HepG2 (cell line): ENCODE measurements around the gene NBPF3. TPM values are rescaled to one million over a fixed set of nuclear protein-coding genes. Genes with fewer than 3 reads are reported as not detected.

Experiments
- ATAC-seq: fragments of 200-7000 bp; cut with Tn5 transposase; 3 replicates; pipeline ENCODE4 v1.9.1; 2020; ENCODE audit warnings: mild to moderate bottlenecking, moderate library complexity
- BruUV-seq: library from RNA; stranded (reverse); fragments of 400-500 nt; replicated peaks from 2 replicates; lab custom pipeline; 2021; lab: Mats Ljungman, UMichigan
- CTCF ChIA-PET: fragments of 300-600 bp; formaldehyde crosslinking; extraction: SDS; loops from one replicate; lab custom pipeline; 2021; ENCODE audit warnings: low total read pairs, inconsistent platforms, low intra/inter-chr PET ratio; lab: Yijun Ruan, JAX
- POLR2A ChIA-PET: fragments of 350-600 bp; sonication (Branson Sonifier 250); formaldehyde crosslinking; loops from one replicate; lab custom pipeline; 2020; ENCODE audit warnings: antibody characterized with exemption, inconsistent platforms; lab: Yijun Ruan, JAX
- DNase-seq: peaks from one replicate; pipeline ENCODE4 v3.0.0-alpha.2; 2015; ENCODE audit warnings: low spot score
- FAIRE-seq: peaks from 3 replicates; lab custom pipeline; 2011; peaks lifted over from hg19 to GRCh38; lab: Jason Lieb, UNC
- H2AFZ ChIP-seq: one replicate; pipeline ENCODE4 v1.6.1; 2011; ENCODE audit warnings: low read length, inconsistent platforms
- H3K27ac ChIP-seq: fragments of 300-600 bp; 3 replicates; pipeline ENCODE4 v1.8.0; 2011; ENCODE audit warnings: mixed run types, mild to moderate bottlenecking, mixed read lengths, low read length, inconsistent platforms; ENCODE audit not compliant: insufficient read depth; ENCODE audit errors: extremely low read length
- H3K27me3 ChIP-seq, 2 experiments: fragments of 200-600 bp in 1 of 2; 2 replicates in 1 of 2; 3 replicates in 1 of 2; pipeline versions ENCODE4 v1.6.0 to v1.8.0; 2011; ENCODE audit warnings: low read length in 2 of 2, mild to moderate bottlenecking in 2 of 2, moderate library complexity in 2 of 2, inconsistent platforms in 1 of 2; ENCODE audit not compliant: insufficient read depth in 2 of 2, control insufficient read depth in 1 of 2
- H3K36me3 ChIP-seq, 2 experiments: fragments of 200-600 bp in 1 of 2; replicated peaks in 1 of 2; 2 replicates in 1 of 2; 3 replicates in 1 of 2; pipeline versions ENCODE4 v1.5.1 to v1.8.0; 2011; ENCODE audit warnings: low read length in 2 of 2, inconsistent platforms in 1 of 2; ENCODE audit not compliant: insufficient read depth in 2 of 2, control insufficient read depth in 1 of 2
- H3K4me1 ChIP-seq: 2 replicates; pipeline ENCODE4 v1.5.1; 2012; ENCODE audit warnings: low read length, inconsistent platforms; ENCODE audit not compliant: insufficient read depth
- H3K4me2 ChIP-seq: 2 replicates; pipeline ENCODE4 v1.6.0; 2011; ENCODE audit warnings: low read depth, low read length, inconsistent platforms
- H3K4me3 ChIP-seq, 3 experiments: fragments of 200-600 bp in 1 of 3; sonication (generic), shearing (Covaris generic) in 1 of 3; replicated peaks in 1 of 3; 2 replicates each; pipeline ENCODE4 v1.5.1; 2011 to 2016; ENCODE audit warnings: low read length in 3 of 3, inconsistent platforms in 2 of 3, low read depth in 2 of 3, mild to moderate bottlenecking in 2 of 3, control low read depth in 1 of 3, mixed read lengths in 1 of 3; ENCODE audit not compliant: insufficient read depth in 1 of 3
- H3K79me2 ChIP-seq: one replicate; pipeline ENCODE4 v1.6.1; 2011; ENCODE audit warnings: low read length, inconsistent platforms; ENCODE audit not compliant: insufficient read depth
- H3K9ac ChIP-seq: 2 replicates; pipeline ENCODE4 v1.6.0; 2011; ENCODE audit warnings: mild to moderate bottlenecking, low read depth, low read length, inconsistent platforms; ENCODE audit not compliant: insufficient read depth
- H3K9me3 ChIP-seq: 2 replicates; pipeline ENCODE4 v1.5.1; 2012; ENCODE audit warnings: mild to moderate bottlenecking, low read length
- H4K20me1 ChIP-seq: 2 replicates; pipeline ENCODE4 v1.6.0; 2011; ENCODE audit warnings: inconsistent platforms, mild to moderate bottlenecking, low read length, moderate library complexity; ENCODE audit not compliant: insufficient read depth
- ADNP ChIP-seq: sonication (generic); formaldehyde crosslinking; IDR thresholded peaks from 2 replicates; pipeline ENCODE4 v1.4.0; 2020; ENCODE audit warnings: missing genetic modification reagents
- GATAD1 ChIP-seq: IDR thresholded peaks from 2 replicates; pipeline ENCODE4 v1.6.1; 2016; ENCODE audit warnings: missing genetic modification reagents, missing compliant biosample characterization
- HNRNPK ChIP-seq: fragments of 200-400 bp; formaldehyde crosslinking; IDR thresholded peaks from 2 replicates; pipeline ENCODE4 v1.6.1; 2018; ENCODE audit warnings: low read length, low read depth, moderate library complexity, mild to moderate bottlenecking; ENCODE audit not compliant: poor library complexity, severe bottlenecking
- NFKB2 ChIP-seq: sonication (generic); formaldehyde crosslinking; IDR thresholded peaks from 2 replicates; pipeline ENCODE4 v1.4.0; 2020; ENCODE audit warnings: missing genetic modification reagents, borderline replicate concordance
- SAFB2 ChIP-seq: sonication (generic); formaldehyde crosslinking; IDR thresholded peaks from 2 replicates; pipeline ENCODE4 v1.5.1; 2020; ENCODE audit warnings: missing genetic modification reagents, low read depth, mild to moderate bottlenecking, borderline replicate concordance
- ZNF24 ChIP-seq: fragments of 450-650 bp; IDR thresholded peaks from 2 replicates; pipeline ENCODE4 v1.6.1; 2017; ENCODE audit warnings: antibody characterized with exemption, mild to moderate bottlenecking
- ZNF891 ChIP-seq: sonication (generic); formaldehyde crosslinking; IDR thresholded peaks from 2 replicates; pipeline ENCODE4 v1.5.0; 2020; ENCODE audit warnings: mild to moderate bottlenecking, missing genetic modification reagents
- ZSCAN5A ChIP-seq: sonication (generic); formaldehyde crosslinking; IDR thresholded peaks from 2 replicates; pipeline ENCODE4 v1.8.0; 2022; ENCODE audit warnings: mild to moderate bottlenecking, missing genetic modification reagents, borderline replicate concordance
- WGBS: methylation state at CpG from one replicate; pipeline ENCODE4 v1.1.6; 2017; ENCODE audit warnings: low lambda C conversion rate; 5-methylcytosine and 5-hydroxymethylcytosine counted together
- in situ Hi-C: cut with HindIII; loops from 2 replicates; pipeline ENCODE4 v1.10.0; 2017; ENCODE audit warnings: low pct_unique_long_range_greater_than_20kb; ENCODE audit not compliant: extremely low pct_ligation_motif_present
- intact Hi-C: fragments of 100-400 bp; cut with micrococcal nuclease; formaldehyde crosslinking; loops from one replicate; pipeline ENCODE4 v1.10.0; 2022; ENCODE audit not compliant: unreplicated experiment
- polyA plus RNA-seq, 8 experiments: library from polyadenylated mRNA; depleted of rRNA in 3 of 8; stranded (reverse) in 7 of 8; unstranded in 1 of 8; fragments of >200 nt; fragmentation: Illumina TruSeq in 4 of 8; extraction: Trizol in 4 of 8; gene quantifications; 2 replicates each; pipeline versions ENCODE4 v1.2.1 to v1.2.3, GENCODE V29; 2011 to 2016; ENCODE audit warnings: low read depth in 4 of 8, missing spikeins in 1 of 8, mixed read lengths in 1 of 8; ENCODE audit not compliant: insufficient read depth in 1 of 8
- total RNA-seq, 5 experiments: library from RNA; depleted of rRNA; stranded (reverse); fragments of >200 nt; fragmentation: Illumina TruSeq; extraction: Trizol; gene quantifications; 2 replicates each; pipeline ENCODE4 v1.2.3, GENCODE V29; 2016; ENCODE audit warnings: low read depth in 1 of 5

NBPF3 gene
- total and polyA plus RNA-seq, 2 of the 13 experiments (the other 11 are each of a cell fraction or from before 2014, with no cell fraction given): 3.5 to 4.9 TPM

DNA sequence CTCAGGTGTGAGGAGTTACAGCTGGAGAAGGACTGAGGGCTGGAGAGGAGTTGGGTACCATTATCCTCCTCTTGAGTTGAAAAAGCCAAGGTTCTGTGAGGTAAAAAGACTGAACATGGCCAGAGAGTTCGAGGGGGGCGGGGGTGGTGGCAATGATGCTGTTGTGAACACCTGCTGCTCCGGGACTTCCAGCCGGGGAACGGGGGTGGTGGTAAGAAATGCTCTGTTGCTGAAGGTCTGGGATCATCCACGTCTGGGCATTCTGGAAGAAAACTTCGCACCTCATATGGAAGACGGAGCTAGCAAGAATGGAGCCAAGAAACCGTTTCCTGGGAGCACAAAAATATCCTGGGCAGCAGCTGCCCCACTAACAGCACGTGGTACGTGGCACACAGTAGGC lies 49.2 kb downstream of the NBPF3 start:
- ATAC-seq (no peak), DNase-seq (no peak), FAIRE-seq (no peak)
- Histone ChIP-seq H3K4me2 (0 out of 2 replicates have a peak overlapping the region, but pooled peaks have one; percentile 24), H3K27ac (no peak overlapping the region), H3K4me3 (no peak overlapping the region), H4K20me1 (no peaks in the 10 kb centered on the region), H2AFZ (no peak overlapping the region), H3K9ac (no peak overlapping the region), H3K4me1 (0 out of 2 replicates have a peak, but pooled peaks cover 6% of the 10 kb centered on the region), H3K9me3 (no peaks in the 10 kb centered on the region), H3K79me2 (no peaks in the 10 kb centered on the region), H3K36me3 (no peaks in the 10 kb centered on the region), H3K27me3 (0 out of 5 replicates have a peak, but pooled peaks cover 0 to 3% of the 10 kb centered on the region in 2 experiments)
- intact Hi-C loops: no loop called here
- in situ Hi-C loops: loop anchor here (25.0 kb wide), 1 partner anchor 252 kb away; no protein-coding TSS in a partner anchor
- no TSS peak for BruUV-seq
- POLR2A ChIA-PET: no interaction called here
- CTCF ChIA-PET: no interaction called here
- WGBS: 52% methylated on average over 11 of the region's 11 CpGs
- TF ChIP-seq GATAD1 (no peak), ADNP (CRISPR knock-in tag) (no peak), HNRNPK (no peak), SAFB2 (CRISPR knock-in tag) (no peak), ZNF891 (CRISPR knock-in tag) (no peak), ZNF24 (no peak), ZSCAN5A (CRISPR knock-in tag) (no peak), NFKB2 (CRISPR knock-in tag) (no peak)
